ENCODE results near the gene FOXP3.

- TF ChIP-seq CTCF (IDR thresholded peaks at IDR 0.05) (no peak), POLR2A (IDR thresholded peaks at IDR 0.05) (no peak), POLR2AphosphoS5 (IDR thresholded peaks at IDR 0.05) (no peak)
Measured at GRCh38 chrX:49264460-49264859, at the start of gene FOXP3.

Data from upper lobe of left lung (tissue), 4 donors.